ENCODE measurements around the gene RAB27B. TPM values are rescaled to one million over a fixed set of nuclear protein-coding genes. Genes with fewer than 3 reads are reported as not detected.

RAB27B gene
- total and polyA plus RNA-seq, 2 of the 8 experiments (the other 6 are each of a cell fraction or from before 2014, with no cell fraction given): 0.05 to 0.60 TPM

DNA sequence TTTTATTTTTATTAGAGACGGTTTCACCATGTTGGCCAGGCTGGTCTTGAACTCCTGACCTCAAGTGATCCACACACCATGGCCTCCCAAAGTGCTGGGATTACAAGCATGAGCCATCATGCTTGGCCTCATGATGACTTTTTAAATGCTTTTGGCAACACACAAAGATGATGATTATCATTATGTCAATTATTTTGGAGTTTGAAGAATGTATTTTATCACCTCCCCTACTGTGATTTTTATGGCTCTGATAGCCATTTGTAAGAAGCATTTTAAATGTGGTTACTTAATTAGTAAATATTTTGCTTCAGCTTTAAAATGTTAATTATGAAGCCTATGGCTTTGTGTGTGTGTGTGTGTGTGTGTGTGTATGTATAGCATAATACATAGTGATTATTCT lies 45.1 kb upstream of the RAB27B start:
- Histone ChIP-seq H2BK15ac (ENCODE audit: low read length) (no peak overlapping the region), H3K18ac (ENCODE audit: extremely low read depth, low read length) (no peak overlapping the region), H4K5ac (ENCODE audit: insufficient read length, low read depth, low read length) (no peak overlapping the region), H3K36me3 (ENCODE audit: control insufficient read depth in 2 of 4, insufficient read depth in 4 of 4, low read length in 3 of 4) (no peaks in the 10 kb centered on the region), H3K4me2 (ENCODE audit: insufficient read depth in 1 of 2, low read depth in 2 of 2, low read length in 2 of 2) (no peak overlapping the region), H2BK120ac (replicated peaks; ENCODE audit: low read depth, low read length) (no peak overlapping the region), H4K20me1 (replicated peaks in 1 of 2; ENCODE audit: control insufficient read depth in 1 of 2, insufficient read depth in 2 of 2, low read length in 2 of 2) (no peaks in the 10 kb centered on the region), H3K79me1 (ENCODE audit: low read depth, low read length) (no peaks in the 10 kb centered on the region), H2BK12ac (ENCODE audit: low read depth, low read length) (no peak overlapping the region), H4K91ac (replicated peaks; ENCODE audit: insufficient read length, low read length) (no peak overlapping the region), H2AFZ (ENCODE audit: low read length) (no peak overlapping the region), H3K14ac (ENCODE audit: insufficient read length) (no peak overlapping the region), H3K9ac (replicated peaks in 1 of 4; ENCODE audit: extremely low read depth in 1 of 4, low read depth in 3 of 4, low read length in 3 of 4) (no peak overlapping the region), H4K8ac (ENCODE audit: extremely low read depth, insufficient read depth, low read length) (no peak overlapping the region), H3K23ac (ENCODE audit: insufficient read length) (no peak overlapping the region), H3K79me2 (ENCODE audit: control insufficient read depth in 1 of 2, insufficient read depth in 2 of 2, low read length in 2 of 2) (no peaks in the 10 kb centered on the region), H2BK5ac (ENCODE audit: low read depth, low read length) (no peak overlapping the region), H3K23me2 (ENCODE audit: low read depth, low read length) (no peaks in the 10 kb centered on the region), H3K4ac (replicated peaks; ENCODE audit: insufficient read length, low read depth, low read length) (no peak overlapping the region), H3K9me3 (ENCODE audit: insufficient read depth in 2 of 2, low read depth in 1 of 2, low read length in 1 of 2) (no peaks in the 10 kb centered on the region), H2AK5ac (ENCODE audit: low read depth, low read length) (no peak overlapping the region), H3K27me3 (replicated peaks in 1 of 4; ENCODE audit: control insufficient read depth in 3 of 4, extremely low read depth in 1 of 4, insufficient read depth in 3 of 4, low read length in 3 of 4) (no peaks in the 10 kb centered on the region), H3K4me3 (ENCODE audit: extremely low read depth in 1 of 4, insufficient read depth in 2 of 4, low read depth in 3 of 4, low read length in 4 of 4) (no peak overlapping the region), H3K4me1 (replicated peaks in 1 of 4; ENCODE audit: control insufficient read depth in 3 of 4, insufficient read depth in 4 of 4, low read length in 3 of 4) (no peaks in the 10 kb centered on the region), H3K27ac (ENCODE audit: low read depth, low read length) (no peak overlapping the region), H3K56ac (replicated peaks; ENCODE audit: insufficient read length, low read depth, low read length) (no peak overlapping the region), H2BK20ac (ENCODE audit: low read length) (no peak overlapping the region)
- DNase-seq (ENCODE audit: low read depth in 1 of 2, low spot score in 2 of 2) (no peak), FAIRE-seq (no peak)
- TF ChIP-seq, protein P1, sequence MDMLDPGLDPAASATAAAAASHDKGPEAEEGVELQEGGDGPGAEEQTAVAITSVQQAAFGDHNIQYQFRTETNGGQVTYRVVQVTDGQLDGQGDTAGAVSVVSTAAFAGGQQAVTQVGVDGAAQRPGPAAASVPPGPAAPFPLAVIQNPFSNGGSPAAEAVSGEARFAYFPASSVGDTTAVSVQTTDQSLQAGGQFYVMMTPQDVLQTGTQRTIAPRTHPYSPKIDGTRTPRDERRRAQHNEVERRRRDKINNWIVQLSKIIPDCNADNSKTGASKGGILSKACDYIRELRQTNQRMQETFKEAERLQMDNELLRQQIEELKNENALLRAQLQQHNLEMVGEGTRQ (IDR thresholded peaks at IDR 0.05; ENCODE audit: low read length): no peak
- TF ChIP-seq SRF (IDR thresholded peaks at IDR 0.05; ENCODE audit: low read depth, low read length) (no peak), HDAC2 (IDR thresholded peaks at IDR 0.05; ENCODE audit: borderline replicate concordance in 1 of 2, low read depth in 2 of 2, low read length in 2 of 2) (no peak), TAF7 (optimal IDR thresholded peaks at IDR 0.05; ENCODE audit: borderline replicate concordance, low read depth, low read length) (no peak), POLR2A (IDR thresholded peaks at IDR 0.05; ENCODE audit: control extremely low read depth in 1 of 2, low read depth in 2 of 2, low read length in 2 of 2) (no peak), RBBP5 (IDR thresholded peaks at IDR 0.05; ENCODE audit: borderline replicate concordance, low read depth, low read length) (no peak), SP1 (IDR thresholded peaks at IDR 0.05; ENCODE audit: low read depth, low read length) (no peak), BCL11A (IDR thresholded peaks at IDR 0.05; ENCODE audit: low read depth in 2 of 2, low read length in 2 of 2) (no peak), NANOG (IDR thresholded peaks at IDR 0.05; ENCODE audit: insufficient read depth, low read depth, low read length, poor library complexity, severe bottlenecking) (no peak)
- 93% methylated on average over 1 of the region's 1 CpG; no CpG with 5 or more reads in 1 of the 2 experiments for WGBS, 2 experiments (ENCODE audit: extremely low coverage in 1 of 2, insufficient coverage in 1 of 2, insufficient read length in 1 of 2, insufficient replicate concordance in 2 of 2, low coverage in 1 of 2, low lambda C conversion rate in 2 of 2, missing lambda C conversion rate in 1 of 2)
- ChIA-PET POLR2A (ENCODE audit: partially characterized antibody) (no interaction called here), CTCF (ENCODE audit: partially characterized antibody) (no interaction called here)
